HepG2 (cell line): ENCODE data around the gene MLYCD. TPM values are rescaled to one million over a fixed set of nuclear protein-coding genes. Genes with fewer than 3 reads are reported as not detected.

ENCODE experiments used
- AHR ChIP-seq: IDR thresholded peaks from 2 replicates; pipeline ENCODE4 v1.6.1; 2018; ENCODE audit warnings: missing genetic modification reagents, missing compliant biosample characterization
- FOXC1 ChIP-seq: sonication (generic); formaldehyde crosslinking; IDR thresholded peaks from 2 replicates; pipeline ENCODE4 v1.8.0; 2022; ENCODE audit warnings: mild to moderate bottlenecking, missing genetic modification reagents, borderline replicate concordance
- GFI1 ChIP-seq: sonication (generic); formaldehyde crosslinking; IDR thresholded peaks from 2 replicates; pipeline ENCODE4 v1.5.0; 2020; ENCODE audit warnings: missing genetic modification reagents, mild to moderate bottlenecking, borderline replicate concordance
- MED8 ChIP-seq: sonication (generic); formaldehyde crosslinking; IDR thresholded peaks from 2 replicates; pipeline ENCODE4 v1.8.1; 2023; ENCODE audit warnings: mild to moderate bottlenecking, missing genetic modification reagents; ENCODE audit not compliant: insufficient replicate concordance
- NONO ChIP-seq, 2 experiments: fragments of 450-650 bp in 1 of 2; sonication (generic) in 1 of 2; formaldehyde crosslinking in 1 of 2; IDR thresholded peaks in 1 of 2; conservative IDR thresholded peaks in 1 of 2; 2 replicates each; pipeline versions ENCODE4 v1.6.1 to v1.8.0; 2017 to 2022; ENCODE audit warnings: mild to moderate bottlenecking in 1 of 2, missing genetic modification reagents in 1 of 2, moderate library complexity in 1 of 2
- NR1H2 ChIP-seq: sonication (generic); formaldehyde crosslinking; IDR thresholded peaks from 2 replicates; pipeline ENCODE4 v1.8.1; 2022; ENCODE audit warnings: low read depth, missing genetic modification reagents, borderline replicate concordance
- ONECUT2 ChIP-seq: sonication (generic); formaldehyde crosslinking; IDR thresholded peaks from 2 replicates; pipeline ENCODE4 v1.4.0; 2020; ENCODE audit warnings: missing genetic modification reagents
- SP4 ChIP-seq: sonication (generic); formaldehyde crosslinking; IDR thresholded peaks from 2 replicates; pipeline ENCODE4 v1.8.1; 2023; ENCODE audit warnings: mild to moderate bottlenecking, missing genetic modification reagents
- SRSF1 ChIP-seq: fragments of 200-400 bp; formaldehyde crosslinking; optimal IDR thresholded peaks from 2 replicates; pipeline ENCODE3; 2017; ENCODE audit warnings: mild to moderate bottlenecking, low read depth, low read length, moderate library complexity
- TBL1XR1 ChIP-seq: fragments of 150-350 bp; IDR thresholded peaks from 2 replicates; pipeline ENCODE4 v1.6.1; 2014; ENCODE audit warnings: borderline replicate concordance, low read length; ENCODE audit not compliant: partially characterized antibody
- TBP ChIP-seq: sonication (generic); formaldehyde crosslinking; IDR thresholded peaks from 2 replicates; pipeline ENCODE4 v1.5.0; 2020; ENCODE audit warnings: missing genetic modification reagents
- ZFP41 ChIP-seq: sonication (generic); formaldehyde crosslinking; IDR thresholded peaks from 2 replicates; pipeline ENCODE4 v1.4.0; 2020; ENCODE audit warnings: mild to moderate bottlenecking, missing genetic modification reagents, borderline replicate concordance
- ZKSCAN5 ChIP-seq: sonication (generic); formaldehyde crosslinking; IDR thresholded peaks from 2 replicates; pipeline ENCODE4 v1.5.1; 2020; ENCODE audit warnings: mild to moderate bottlenecking, missing genetic modification reagents
- ZNF296 ChIP-seq: sonication (generic); formaldehyde crosslinking; conservative IDR thresholded peaks from 2 replicates; pipeline ENCODE4 v1.5.0; 2020; ENCODE audit warnings: mild to moderate bottlenecking, missing genetic modification reagents
- ZNF589 ChIP-seq: sonication (generic); formaldehyde crosslinking; conservative IDR thresholded peaks from 2 replicates; pipeline ENCODE4 v1.8.0; 2022; ENCODE audit warnings: mild to moderate bottlenecking, moderate library complexity, missing genetic modification reagents
- ZNF7 ChIP-seq: IDR thresholded peaks from 2 replicates; pipeline ENCODE4 v1.6.1; 2016; ENCODE audit warnings: missing biosample characterization, missing genetic modification reagents
- polyA plus RNA-seq, 8 experiments: library from polyadenylated mRNA; depleted of rRNA in 3 of 8; stranded (reverse) in 7 of 8; unstranded in 1 of 8; fragments of >200 nt; fragmentation: Illumina TruSeq in 4 of 8; extraction: Trizol in 4 of 8; gene quantifications; 2 replicates each; pipeline versions ENCODE4 v1.2.1 to v1.2.3, GENCODE V29; 2011 to 2016; ENCODE audit warnings: low read depth in 4 of 8, missing spikeins in 1 of 8, mixed read lengths in 1 of 8; ENCODE audit not compliant: insufficient read depth in 1 of 8
- total RNA-seq, 5 experiments: library from RNA; depleted of rRNA; stranded (reverse); fragments of >200 nt; fragmentation: Illumina TruSeq; extraction: Trizol; gene quantifications; 2 replicates each; pipeline ENCODE4 v1.2.3, GENCODE V29; 2016; ENCODE audit warnings: low read depth in 1 of 5
- TF ChIP-seq, protein P1 (sequence below): sonication (generic); formaldehyde crosslinking; IDR thresholded peaks from 2 replicates; pipeline ENCODE4 v1.5.0; 2020; ENCODE audit warnings: mild to moderate bottlenecking, missing genetic modification reagents, moderate library complexity
- TF ChIP-seq, protein P2 (sequence below): sonication (generic); formaldehyde crosslinking; IDR thresholded peaks from 2 replicates; pipeline ENCODE4 v1.4.0; 2020; ENCODE audit warnings: mild to moderate bottlenecking, missing genetic modification reagents, borderline replicate concordance
- TF ChIP-seq, protein P3 (sequence below): sonication (generic); formaldehyde crosslinking; IDR thresholded peaks from 2 replicates; pipeline ENCODE4 v1.5.0; 2020; ENCODE audit warnings: missing genetic modification reagents
- TF ChIP-seq, protein P4 (sequence below): sonication (generic); formaldehyde crosslinking; conservative IDR thresholded peaks from 2 replicates; pipeline ENCODE4 v1.4.0; 2020; ENCODE audit warnings: missing genetic modification reagents
- TF ChIP-seq, protein P5 (sequence below): sonication (generic); formaldehyde crosslinking; IDR thresholded peaks from 2 replicates; pipeline ENCODE4 v1.8.0; 2022; ENCODE audit warnings: mild to moderate bottlenecking, missing genetic modification reagents, moderate library complexity

Gene MLYCD
- total and polyA plus RNA-seq, 2 of the 13 experiments (the other 11 are each of a cell fraction or from before 2014, with no cell fraction given) = 1.8 to 4.0 TPM

DNA sequence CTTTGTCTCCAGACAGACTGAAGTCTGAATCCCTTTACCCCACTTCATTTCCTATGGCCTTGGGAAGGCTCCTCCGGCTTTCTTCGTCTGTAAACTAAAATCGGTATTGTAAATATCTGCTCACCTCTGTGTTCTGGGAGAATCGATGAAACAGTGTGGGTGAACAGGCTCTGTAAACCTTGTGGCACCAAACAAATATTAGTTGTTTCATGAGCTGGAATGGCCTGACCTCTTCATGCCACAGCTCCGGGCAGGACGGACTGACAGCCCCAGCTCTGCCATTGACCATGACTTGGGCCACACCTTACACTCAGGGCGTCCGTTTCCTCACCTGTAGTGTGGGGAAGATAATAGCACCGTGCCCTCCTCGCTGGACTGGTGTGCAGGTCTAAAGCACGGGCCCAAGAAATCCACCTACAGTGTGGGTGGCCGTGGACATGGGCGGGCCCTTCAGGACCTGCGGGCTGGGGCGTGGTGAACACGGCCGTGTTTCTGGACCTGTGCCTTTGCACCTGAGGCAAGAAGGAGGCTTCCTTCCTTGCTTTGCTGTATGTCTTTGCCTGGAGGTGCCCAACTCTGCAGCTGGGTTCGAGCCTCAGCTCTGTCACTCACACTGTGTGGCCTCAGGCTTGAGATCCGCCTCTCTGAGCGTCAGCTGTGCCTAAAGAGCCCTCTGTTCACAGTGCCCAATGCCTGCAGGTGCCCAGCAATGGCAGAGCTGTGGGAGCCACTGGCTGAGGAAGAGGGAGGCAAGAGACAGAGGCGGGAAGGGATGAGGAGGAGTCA is 48.1 kb downstream of the MLYCD start (continued):
- TF ChIP-seq FOXC1 (CRISPR knock-in tag) = no peak
- no peak for TF ChIP-seq NR1H2
- TF ChIP-seq, protein P1, sequence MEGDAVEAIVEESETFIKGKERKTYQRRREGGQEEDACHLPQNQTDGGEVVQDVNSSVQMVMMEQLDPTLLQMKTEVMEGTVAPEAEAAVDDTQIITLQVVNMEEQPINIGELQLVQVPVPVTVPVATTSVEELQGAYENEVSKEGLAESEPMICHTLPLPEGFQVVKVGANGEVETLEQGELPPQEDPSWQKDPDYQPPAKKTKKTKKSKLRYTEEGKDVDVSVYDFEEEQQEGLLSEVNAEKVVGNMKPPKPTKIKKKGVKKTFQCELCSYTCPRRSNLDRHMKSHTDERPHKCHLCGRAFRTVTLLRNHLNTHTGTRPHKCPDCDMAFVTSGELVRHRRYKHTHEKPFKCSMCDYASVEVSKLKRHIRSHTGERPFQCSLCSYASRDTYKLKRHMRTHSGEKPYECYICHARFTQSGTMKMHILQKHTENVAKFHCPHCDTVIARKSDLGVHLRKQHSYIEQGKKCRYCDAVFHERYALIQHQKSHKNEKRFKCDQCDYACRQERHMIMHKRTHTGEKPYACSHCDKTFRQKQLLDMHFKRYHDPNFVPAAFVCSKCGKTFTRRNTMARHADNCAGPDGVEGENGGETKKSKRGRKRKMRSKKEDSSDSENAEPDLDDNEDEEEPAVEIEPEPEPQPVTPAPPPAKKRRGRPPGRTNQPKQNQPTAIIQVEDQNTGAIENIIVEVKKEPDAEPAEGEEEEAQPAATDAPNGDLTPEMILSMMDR (CRISPR knock-in tag) = 0 out of 2 replicates have a peak, but pooled peaks have one; percentile 5
- TF ChIP-seq ZNF589 (CRISPR knock-in tag) = no peak
- TF ChIP-seq ZFP41 (CRISPR knock-in tag) = no peak
- TF ChIP-seq, protein P2, sequence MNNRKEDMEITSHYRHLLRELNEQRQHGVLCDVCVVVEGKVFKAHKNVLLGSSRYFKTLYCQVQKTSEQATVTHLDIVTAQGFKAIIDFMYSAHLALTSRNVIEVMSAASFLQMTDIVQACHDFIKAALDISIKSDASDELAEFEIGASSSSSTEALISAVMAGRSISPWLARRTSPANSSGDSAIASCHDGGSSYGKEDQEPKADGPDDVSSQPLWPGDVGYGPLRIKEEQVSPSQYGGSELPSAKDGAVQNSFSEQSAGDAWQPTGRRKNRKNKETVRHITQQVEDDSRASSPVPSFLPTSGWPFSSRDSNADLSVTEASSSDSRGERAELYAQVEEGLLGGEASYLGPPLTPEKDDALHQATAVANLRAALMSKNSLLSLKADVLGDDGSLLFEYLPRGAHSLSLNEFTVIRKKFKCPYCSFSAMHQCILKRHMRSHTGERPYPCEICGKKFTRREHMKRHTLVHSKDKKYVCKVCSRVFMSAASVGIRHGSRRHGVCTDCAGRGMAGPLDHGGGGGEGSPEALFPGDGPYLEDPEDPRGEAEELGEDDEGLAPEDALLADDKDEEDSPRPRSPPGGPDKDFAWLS (CRISPR knock-in tag) = no peak
- TF ChIP-seq, protein P3, sequence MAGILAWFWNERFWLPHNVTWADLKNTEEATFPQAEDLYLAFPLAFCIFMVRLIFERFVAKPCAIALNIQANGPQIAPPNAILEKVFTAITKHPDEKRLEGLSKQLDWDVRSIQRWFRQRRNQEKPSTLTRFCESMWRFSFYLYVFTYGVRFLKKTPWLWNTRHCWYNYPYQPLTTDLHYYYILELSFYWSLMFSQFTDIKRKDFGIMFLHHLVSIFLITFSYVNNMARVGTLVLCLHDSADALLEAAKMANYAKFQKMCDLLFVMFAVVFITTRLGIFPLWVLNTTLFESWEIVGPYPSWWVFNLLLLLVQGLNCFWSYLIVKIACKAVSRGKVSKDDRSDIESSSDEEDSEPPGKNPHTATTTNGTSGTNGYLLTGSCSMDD = no peak
- no peak for TF ChIP-seq SP4 (CRISPR knock-in tag)
- TF ChIP-seq AHR = no peak
- peak; percentile 25 for TF ChIP-seq TBL1XR1
- TF ChIP-seq, protein P4, sequence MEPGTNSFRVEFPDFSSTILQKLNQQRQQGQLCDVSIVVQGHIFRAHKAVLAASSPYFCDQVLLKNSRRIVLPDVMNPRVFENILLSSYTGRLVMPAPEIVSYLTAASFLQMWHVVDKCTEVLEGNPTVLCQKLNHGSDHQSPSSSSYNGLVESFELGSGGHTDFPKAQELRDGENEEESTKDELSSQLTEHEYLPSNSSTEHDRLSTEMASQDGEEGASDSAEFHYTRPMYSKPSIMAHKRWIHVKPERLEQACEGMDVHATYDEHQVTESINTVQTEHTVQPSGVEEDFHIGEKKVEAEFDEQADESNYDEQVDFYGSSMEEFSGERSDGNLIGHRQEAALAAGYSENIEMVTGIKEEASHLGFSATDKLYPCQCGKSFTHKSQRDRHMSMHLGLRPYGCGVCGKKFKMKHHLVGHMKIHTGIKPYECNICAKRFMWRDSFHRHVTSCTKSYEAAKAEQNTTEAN (CRISPR knock-in tag) = no peak
- TF ChIP-seq MED8 (CRISPR knock-in tag) = no peak
- TF ChIP-seq, protein P5, sequence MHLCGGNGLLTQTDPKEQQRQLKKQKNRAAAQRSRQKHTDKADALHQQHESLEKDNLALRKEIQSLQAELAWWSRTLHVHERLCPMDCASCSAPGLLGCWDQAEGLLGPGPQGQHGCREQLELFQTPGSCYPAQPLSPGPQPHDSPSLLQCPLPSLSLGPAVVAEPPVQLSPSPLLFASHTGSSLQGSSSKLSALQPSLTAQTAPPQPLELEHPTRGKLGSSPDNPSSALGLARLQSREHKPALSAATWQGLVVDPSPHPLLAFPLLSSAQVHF = no peak
- TF ChIP-seq ZNF296 (CRISPR knock-in tag) = no peak
- peak; percentile 78 for TF ChIP-seq ONECUT2 (CRISPR knock-in tag)
- TF ChIP-seq ZKSCAN5 = no peak
- TF ChIP-seq NONO (IDR thresholded peaks at IDR 0.05) = no peak
- TF ChIP-seq NONO (CRISPR knock-in tag; conservative IDR thresholded peaks at IDR 0.05) = no peak
- no peak for TF ChIP-seq GFI1 (CRISPR knock-in tag)
- no peak for TF ChIP-seq SRSF1
- TF ChIP-seq ZNF7 (CRISPR knock-in tag) = no peak
- TF ChIP-seq TBP (CRISPR knock-in tag) = no peak
